ENCODE measurements around the gene IGF2. TPM values are rescaled to one million over a fixed set of nuclear protein-coding genes. Genes with fewer than 3 reads are reported as not detected.
A peak's percentile ranks its signal among the peaks of the same experiment; 100 is the strongest.

Gene IGF2
- polyA plus RNA-seq, 1 experiment = 16.6 TPM

DNA sequence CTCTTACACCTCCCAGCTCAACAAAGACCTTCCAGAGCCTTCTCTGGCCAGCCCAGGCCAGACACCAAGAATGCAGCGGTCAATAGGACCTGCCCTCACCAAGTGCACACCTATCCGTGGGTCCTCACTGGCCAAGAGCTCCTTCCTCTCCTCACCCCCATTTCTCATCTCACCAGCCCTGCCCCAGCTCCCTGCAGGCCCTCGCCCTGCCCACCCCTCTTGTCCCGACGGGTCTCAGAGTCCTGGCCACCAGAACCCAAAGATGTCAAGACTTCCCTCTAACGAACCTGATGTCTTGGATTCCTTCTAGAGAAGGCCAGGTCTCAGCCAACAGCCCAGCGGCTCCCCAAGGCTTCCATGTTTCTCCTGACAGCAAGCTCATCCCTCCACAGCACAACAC, 43.6 kb downstream of the IGF2 start:
- ChIA-PET CTCF (interaction anchor here (0.7 to 2.1 kb wide), 4 partner anchors 18 to 58 kb away, joined by 3 to 5 read pairs (median 4); no protein-coding TSS in a partner anchor), POLR2A (interaction anchor here (2.5 kb wide), 1 partner anchor 42 kb away, joined by 14 read pairs; no protein-coding TSS in a partner anchor)
- TF ChIP-seq, protein P1, sequence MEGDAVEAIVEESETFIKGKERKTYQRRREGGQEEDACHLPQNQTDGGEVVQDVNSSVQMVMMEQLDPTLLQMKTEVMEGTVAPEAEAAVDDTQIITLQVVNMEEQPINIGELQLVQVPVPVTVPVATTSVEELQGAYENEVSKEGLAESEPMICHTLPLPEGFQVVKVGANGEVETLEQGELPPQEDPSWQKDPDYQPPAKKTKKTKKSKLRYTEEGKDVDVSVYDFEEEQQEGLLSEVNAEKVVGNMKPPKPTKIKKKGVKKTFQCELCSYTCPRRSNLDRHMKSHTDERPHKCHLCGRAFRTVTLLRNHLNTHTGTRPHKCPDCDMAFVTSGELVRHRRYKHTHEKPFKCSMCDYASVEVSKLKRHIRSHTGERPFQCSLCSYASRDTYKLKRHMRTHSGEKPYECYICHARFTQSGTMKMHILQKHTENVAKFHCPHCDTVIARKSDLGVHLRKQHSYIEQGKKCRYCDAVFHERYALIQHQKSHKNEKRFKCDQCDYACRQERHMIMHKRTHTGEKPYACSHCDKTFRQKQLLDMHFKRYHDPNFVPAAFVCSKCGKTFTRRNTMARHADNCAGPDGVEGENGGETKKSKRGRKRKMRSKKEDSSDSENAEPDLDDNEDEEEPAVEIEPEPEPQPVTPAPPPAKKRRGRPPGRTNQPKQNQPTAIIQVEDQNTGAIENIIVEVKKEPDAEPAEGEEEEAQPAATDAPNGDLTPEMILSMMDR (IDR thresholded peaks at IDR 0.05; ENCODE audit: low read depth, low read length) = no peak
- H3K4me3 ChIP-seq (ENCODE audit: low read depth, low read length) = no peak overlapping the region
- H3K27ac ChIP-seq (ENCODE audit: low read depth, low read length) = peak overlapping the region; percentile 65
- H3K9me3 ChIP-seq (ENCODE audit: control insufficient read depth, insufficient read depth, low read length) = peaks cover 27% of the 10 kb centered on the region
- DNase-seq (ENCODE audit: low read depth, low spot score) = no peak
- H3K27me3 ChIP-seq (ENCODE audit: control insufficient read depth, insufficient read depth, low read length) = no peaks in the 10 kb centered on the region

DNA sequence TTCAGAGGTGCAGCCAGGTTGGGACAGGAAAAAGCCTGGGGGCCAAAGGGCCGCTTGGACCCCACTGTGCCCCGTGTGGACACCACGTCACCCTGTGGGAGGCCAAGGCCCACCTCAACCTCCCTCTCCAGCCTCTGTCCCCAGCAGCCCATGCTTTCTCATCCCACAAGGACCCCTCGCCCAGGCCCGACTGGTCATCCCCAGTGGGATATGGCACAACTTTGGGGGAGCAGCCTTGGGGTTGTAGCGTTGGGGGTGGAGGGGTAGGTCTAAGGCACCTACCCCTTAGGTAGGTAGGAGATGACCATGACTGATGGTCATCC, 44.0 kb downstream of the IGF2 start:
- CTCF ChIA-PET = interaction anchor here (1.5 to 2.1 kb wide), 2 partner anchors 57 kb away, joined by 4 to 5 read pairs; no protein-coding TSS in a partner anchor
- POLR2A ChIA-PET = no interaction called here
- no peak for DNase-seq (ENCODE audit: low read depth, low spot score)
- TF ChIP-seq, protein P1 (IDR thresholded peaks at IDR 0.05; ENCODE audit: low read depth, low read length) = no peak
- H3K27me3 ChIP-seq (ENCODE audit: control insufficient read depth, insufficient read depth, low read length) = no peaks in the 10 kb centered on the region
- H3K4me3 ChIP-seq (ENCODE audit: low read depth, low read length) = no peak overlapping the region
- peaks cover 27% of the 10 kb centered on the region for H3K9me3 ChIP-seq (ENCODE audit: control insufficient read depth, insufficient read depth, low read length)
- no peak overlapping the region for H3K27ac ChIP-seq (ENCODE audit: low read depth, low read length)

DNA sequence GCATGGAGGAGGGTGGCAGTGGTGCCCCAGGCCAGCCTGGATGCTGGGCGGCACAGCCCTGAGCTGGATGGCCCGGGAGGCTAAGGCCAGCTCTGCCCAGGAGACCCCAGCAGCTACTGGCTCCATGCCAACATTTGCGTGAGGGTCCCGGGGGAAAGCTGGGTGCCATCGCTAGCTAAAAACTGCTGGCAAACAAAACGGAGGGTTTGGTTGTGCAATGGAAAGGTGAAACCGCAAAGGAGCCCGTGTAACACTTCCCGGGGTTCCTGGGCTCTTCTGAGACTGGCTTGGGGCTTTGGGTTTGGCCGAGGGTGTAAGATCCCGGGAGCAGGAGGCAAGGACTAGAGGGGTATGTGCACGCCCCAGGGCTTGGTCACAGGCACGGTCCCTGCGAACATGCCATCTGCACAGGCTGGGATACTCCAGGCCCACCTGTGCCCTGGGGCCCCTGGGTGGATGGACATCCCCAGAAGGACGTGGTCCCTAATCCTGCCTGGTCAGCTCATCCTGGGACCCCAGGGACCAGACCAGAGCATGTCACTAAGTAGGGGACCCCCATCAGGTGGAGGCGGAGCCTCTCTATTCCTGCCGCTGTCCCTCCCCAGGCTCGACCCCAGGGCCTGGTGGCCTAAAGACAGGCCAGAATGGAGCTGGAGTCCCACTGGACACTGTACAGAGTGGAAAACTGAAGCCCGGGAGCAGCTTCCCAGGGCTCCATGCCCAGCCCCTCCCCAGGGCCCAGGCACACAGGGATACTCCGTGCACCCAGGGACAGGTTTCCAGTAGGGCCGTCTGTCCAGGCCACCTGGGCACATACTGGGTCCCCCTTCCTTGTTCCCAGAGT, 44.6 kb downstream of the IGF2 start:
- no peaks in the 10 kb centered on the region for H3K27me3 ChIP-seq (ENCODE audit: control insufficient read depth, insufficient read depth, low read length)
- H3K27ac ChIP-seq (ENCODE audit: low read depth, low read length) = no peak overlapping the region
- ChIA-PET CTCF (interaction anchor here (0.5 to 2.1 kb wide), 4 partner anchors 57 to 262 kb away, joined by 3 to 5 read pairs (median 4); no protein-coding TSS in a partner anchor), POLR2A (no interaction called here)
- peaks cover 27% of the 10 kb centered on the region for H3K9me3 ChIP-seq (ENCODE audit: control insufficient read depth, insufficient read depth, low read length)
- DNase-seq (ENCODE audit: low read depth, low spot score) = no peak
- TF ChIP-seq, protein P1 (IDR thresholded peaks at IDR 0.05; ENCODE audit: low read depth, low read length) = no peak
- no peak overlapping the region for H3K4me3 ChIP-seq (ENCODE audit: low read depth, low read length)

GRCh38 chr11:2093575-2094353, 45.4 kb downstream of the IGF2 start:
- no peak for DNase-seq (ENCODE audit: low read depth, low spot score)
- H3K4me3 ChIP-seq (ENCODE audit: low read depth, low read length) = no peak overlapping the region
- ChIA-PET POLR2A (interaction anchor here (0.6 kb wide), 1 partner anchor 930 kb away, joined by 3 read pairs; no protein-coding TSS in a partner anchor), CTCF (interaction anchor here (0.5 to 1.5 kb wide), 2 partner anchors 57 to 261 kb away, joined by 3 to 5 read pairs; no protein-coding TSS in a partner anchor)
- no peaks in the 10 kb centered on the region for H3K27me3 ChIP-seq (ENCODE audit: control insufficient read depth, insufficient read depth, low read length)
- TF ChIP-seq, protein P1 (IDR thresholded peaks at IDR 0.05; ENCODE audit: low read depth, low read length) = no peak
- H3K9me3 ChIP-seq (ENCODE audit: control insufficient read depth, insufficient read depth, low read length) = peaks cover 28% of the 10 kb centered on the region
- H3K27ac ChIP-seq (ENCODE audit: low read depth, low read length) = no peak overlapping the region

Measured in AG04450 (cell line).